Smooth muscle cell (in vitro differentiated cells): ENCODE measurements around the gene BDKRB1. TPM values are rescaled to one million over a fixed set of nuclear protein-coding genes. Genes with fewer than 3 reads are reported as not detected.

Experiments
- DNase-seq: peaks from one replicate; lab custom pipeline; 2025; ENCODE audit not compliant: unreplicated experiment; lab: John Stamatoyannopoulos, UW
- H2AFZ ChIP-seq: fragments of 200-600 bp; sonication (generic); 2 replicates; pipeline ENCODE4 v1.6.0; 2016; ENCODE audit warnings: antibody characterized with exemption, low read depth, mild to moderate bottlenecking
- H3F3A ChIP-seq: fragments of 200-600 bp; sonication (generic); 2 replicates; pipeline ENCODE4 v1.6.0; 2017; ENCODE audit warnings: antibody characterized with exemption, low read depth
- H3K27ac ChIP-seq: fragments of 200-600 bp; sonication (generic); 2 replicates; pipeline ENCODE4 v1.5.1; 2016; ENCODE audit warnings: low read depth, mild to moderate bottlenecking
- H3K27me3 ChIP-seq: fragments of 200-600 bp; sonication (generic); 2 replicates; pipeline ENCODE4 v1.6.1; 2016; ENCODE audit warnings: low read depth, mild to moderate bottlenecking
- H3K36me3 ChIP-seq: fragments of 200-600 bp; sonication (generic); 2 replicates; pipeline ENCODE4 v1.5.1; 2016; ENCODE audit warnings: low read depth
- H3K4me1 ChIP-seq: fragments of 200-600 bp; sonication (generic); 2 replicates; pipeline ENCODE4 v1.5.1; 2016; ENCODE audit warnings: low read depth
- H3K4me2 ChIP-seq: fragments of 200-600 bp; sonication (generic); 2 replicates; pipeline ENCODE4 v1.6.0; 2016; ENCODE audit warnings: mild to moderate bottlenecking
- H3K4me3 ChIP-seq: fragments of 200-600 bp; sonication (generic); 2 replicates; pipeline ENCODE4 v1.5.1; 2016; ENCODE audit warnings: mild to moderate bottlenecking
- H3K79me2 ChIP-seq: fragments of 200-600 bp; sonication (generic); 2 replicates; pipeline ENCODE4 v1.6.0; 2016; ENCODE audit warnings: low read depth, mild to moderate bottlenecking
- H3K9ac ChIP-seq: fragments of 200-600 bp; sonication (generic); 2 replicates; pipeline ENCODE4 v1.6.0; 2016; ENCODE audit warnings: low read depth
- H3K9me3 ChIP-seq: fragments of 200-600 bp; sonication (generic); replicated peaks from 2 replicates; pipeline ENCODE4 v1.5.1; 2016; ENCODE audit warnings: low read depth
- H4K20me1 ChIP-seq: fragments of 200-600 bp; sonication (generic); 2 replicates; pipeline ENCODE4 v1.6.0; 2016; ENCODE audit warnings: low read depth
- WGBS: methylation state at CpG from one replicate; pipeline ENCODE4 v1.1.7; 2016; ENCODE audit warnings: low lambda C conversion rate; 5-methylcytosine and 5-hydroxymethylcytosine counted together
- polyA plus RNA-seq: library from polyadenylated mRNA; unstranded; fragments of >200 nt; fragmentation: Nextera tagmentation; extraction: Ambion mirVana; gene quantifications from 2 replicates; pipeline ENCODE4 v1.2.1, GENCODE V29; 2016
- total RNA-seq: library from RNA; depleted of rRNA; stranded (reverse); fragments of >200 nt; gene quantifications from 2 replicates; pipeline ENCODE4 v1.2.3, GENCODE V29; 2014
- TF ChIP-seq, protein P1 (sequence below): fragments of 200-600 bp; sonication (generic); IDR thresholded peaks from 2 replicates; pipeline ENCODE4 v1.5.1; 2017; ENCODE audit warnings: borderline replicate concordance, mild to moderate bottlenecking, antibody characterized with exemption; ENCODE audit not compliant: insufficient read depth, poor library complexity, severe bottlenecking

BDKRB1 gene
- total and polyA plus RNA-seq, 2 experiments from 2014 or later, result 28.2 to 29.3 TPM

DNA sequence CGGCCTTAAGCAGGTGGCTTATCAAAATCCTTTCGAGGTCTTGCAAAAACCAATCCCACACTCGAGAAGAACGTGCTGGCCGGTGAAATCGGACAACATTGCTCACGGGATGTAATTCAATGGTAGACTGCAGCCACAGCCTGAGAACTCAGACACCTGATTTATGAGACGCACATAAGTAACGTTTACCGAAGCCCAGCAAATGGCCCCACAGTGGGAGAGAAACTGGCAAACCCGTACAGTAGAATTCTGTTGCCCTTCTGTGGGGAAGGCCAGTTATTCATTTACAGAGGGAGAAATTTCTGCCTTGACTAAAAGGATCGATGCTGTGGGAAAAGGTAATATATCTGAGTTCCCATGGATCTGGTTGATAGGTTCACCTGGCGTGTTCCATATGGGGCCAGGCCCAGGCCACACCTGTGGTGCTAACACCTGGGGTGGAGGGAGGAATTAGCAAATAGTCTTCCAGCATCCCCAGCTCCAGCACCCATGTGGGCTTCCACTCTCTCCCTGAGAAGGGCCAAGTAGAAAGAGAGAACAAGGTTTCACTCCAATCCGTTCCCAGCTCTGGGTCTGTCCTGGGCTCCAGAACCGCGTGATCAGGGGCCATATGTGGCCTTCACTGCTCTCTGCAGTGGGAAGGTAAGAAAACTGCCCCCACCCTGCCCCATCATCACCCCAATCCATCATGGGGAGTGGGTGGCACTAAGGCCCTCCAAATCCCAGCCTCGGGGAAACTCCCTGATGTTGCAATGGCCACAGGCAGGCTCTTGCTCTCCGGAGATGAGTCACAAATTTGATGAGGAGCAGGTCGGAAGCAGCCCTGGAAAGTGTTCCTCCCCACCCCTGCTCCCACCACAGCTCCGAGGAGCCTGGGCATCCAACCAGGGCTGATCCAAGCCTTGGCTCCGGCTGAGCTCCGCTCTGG lies 12.7 kb downstream of the BDKRB1 start:
- Histone ChIP-seq H3K4me3 (no peak overlapping the region), H3K4me2 (peak overlapping the region; percentile 65), H3K27ac (peak overlapping the region; percentile 95), H3K9ac (peak overlapping the region; percentile 78), H3K27me3 (no peaks in the 10 kb centered on the region), H3K9me3 (no peaks in the 10 kb centered on the region), H4K20me1 (no peaks in the 10 kb centered on the region), H3K79me2 (no peaks in the 10 kb centered on the region), H3K4me1 (peaks cover 16% of the 10 kb centered on the region), H3K36me3 (no peaks in the 10 kb centered on the region), H3F3A (peaks cover 35% of the 10 kb centered on the region), H2AFZ (no peak overlapping the region)
- peak; percentile 46 for DNase-seq
- 37% methylated on average over 21 of the region's 22 CpGs for WGBS
- TF ChIP-seq, protein P1, sequence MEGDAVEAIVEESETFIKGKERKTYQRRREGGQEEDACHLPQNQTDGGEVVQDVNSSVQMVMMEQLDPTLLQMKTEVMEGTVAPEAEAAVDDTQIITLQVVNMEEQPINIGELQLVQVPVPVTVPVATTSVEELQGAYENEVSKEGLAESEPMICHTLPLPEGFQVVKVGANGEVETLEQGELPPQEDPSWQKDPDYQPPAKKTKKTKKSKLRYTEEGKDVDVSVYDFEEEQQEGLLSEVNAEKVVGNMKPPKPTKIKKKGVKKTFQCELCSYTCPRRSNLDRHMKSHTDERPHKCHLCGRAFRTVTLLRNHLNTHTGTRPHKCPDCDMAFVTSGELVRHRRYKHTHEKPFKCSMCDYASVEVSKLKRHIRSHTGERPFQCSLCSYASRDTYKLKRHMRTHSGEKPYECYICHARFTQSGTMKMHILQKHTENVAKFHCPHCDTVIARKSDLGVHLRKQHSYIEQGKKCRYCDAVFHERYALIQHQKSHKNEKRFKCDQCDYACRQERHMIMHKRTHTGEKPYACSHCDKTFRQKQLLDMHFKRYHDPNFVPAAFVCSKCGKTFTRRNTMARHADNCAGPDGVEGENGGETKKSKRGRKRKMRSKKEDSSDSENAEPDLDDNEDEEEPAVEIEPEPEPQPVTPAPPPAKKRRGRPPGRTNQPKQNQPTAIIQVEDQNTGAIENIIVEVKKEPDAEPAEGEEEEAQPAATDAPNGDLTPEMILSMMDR, result no peak

DNA sequence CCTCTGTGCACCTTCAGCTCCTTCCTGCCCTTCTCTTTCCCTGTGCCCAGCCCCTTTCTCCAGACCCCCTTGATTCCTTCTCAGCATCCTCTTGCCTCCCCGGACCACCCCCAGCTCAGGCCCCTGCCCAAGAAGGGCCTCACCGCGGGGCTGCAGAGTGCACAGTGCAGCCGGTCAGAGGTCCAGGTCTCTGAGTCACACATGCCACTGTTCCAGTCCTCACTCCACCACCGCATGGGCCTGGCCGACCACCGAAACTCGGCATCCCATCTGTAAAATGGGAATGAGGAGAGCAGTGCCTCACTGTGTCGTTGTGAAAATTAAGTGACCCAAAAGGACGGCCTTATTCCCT lies 13.3 kb downstream of the BDKRB1 start:
- Histone ChIP-seq H3K9ac (peak overlapping the region; percentile 32), H3K27me3 (no peaks in the 10 kb centered on the region), H3K9me3 (no peaks in the 10 kb centered on the region), H3K4me3 (no peak overlapping the region), H3K4me2 (peak overlapping the region; percentile 34), H4K20me1 (no peaks in the 10 kb centered on the region), H3K36me3 (no peaks in the 10 kb centered on the region), H3K27ac (peak overlapping the region; percentile 95), H3K4me1 (peaks cover 16% of the 10 kb centered on the region), H3F3A (peaks cover 38% of the 10 kb centered on the region), H3K79me2 (no peaks in the 10 kb centered on the region), H2AFZ (no peak overlapping the region)
- TF ChIP-seq, protein P1, result no peak
- 35% methylated on average over 10 of the region's 10 CpGs for WGBS
- no peak for DNase-seq

DNA sequence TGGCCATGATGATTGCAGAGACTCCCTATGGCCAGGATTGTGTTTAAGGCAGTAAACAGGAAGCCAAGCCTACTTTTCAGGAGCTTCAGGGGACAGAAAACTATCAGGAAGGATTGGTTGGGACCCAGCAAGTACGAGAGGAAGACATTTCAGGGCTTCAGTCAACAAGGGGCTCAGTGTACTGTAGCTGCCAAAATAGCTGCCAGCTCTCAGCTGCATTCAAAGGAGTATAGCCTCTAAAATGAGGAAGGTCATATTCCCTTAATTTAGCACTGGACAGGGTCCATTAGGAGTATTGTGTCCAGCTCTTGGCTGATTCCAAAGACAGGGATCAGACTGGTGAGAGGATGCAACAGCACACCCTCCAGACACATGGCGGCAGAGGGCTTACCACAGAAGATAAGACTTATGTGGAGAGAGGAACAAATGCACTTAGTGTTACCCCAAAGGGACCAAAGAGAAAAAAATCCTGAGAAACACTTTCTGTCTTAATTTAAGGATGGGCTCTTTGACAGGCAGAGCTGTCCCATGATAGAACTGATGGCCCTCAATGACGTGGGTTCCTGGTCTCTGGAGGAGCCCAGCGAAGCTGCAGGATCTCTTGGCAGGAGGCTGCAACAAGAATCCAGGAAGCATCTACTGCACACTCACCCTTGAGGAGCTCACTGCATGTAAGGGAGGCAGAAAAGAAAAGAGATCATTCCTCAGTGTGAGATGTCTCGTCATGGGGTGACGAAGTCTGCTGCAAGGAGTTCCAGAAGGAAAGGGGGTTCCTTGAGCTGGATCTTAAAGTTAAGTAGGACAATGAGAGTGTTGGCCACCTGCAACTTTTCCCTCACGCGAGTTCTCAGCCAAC lies 14.8 kb downstream of the BDKRB1 start:
- H3K4me1 ChIP-seq, result peaks cover 24% of the 10 kb centered on the region
- H3K9me3 ChIP-seq, result no peaks in the 10 kb centered on the region
- no peaks in the 10 kb centered on the region for H4K20me1 ChIP-seq
- no peak overlapping the region for H3K4me3 ChIP-seq
- H3K36me3 ChIP-seq, result no peaks in the 10 kb centered on the region
- H3K27me3 ChIP-seq, result no peaks in the 10 kb centered on the region
- WGBS, result 66% methylated on average over 8 of the region's 8 CpGs
- peak overlapping the region; percentile 28 for H3K9ac ChIP-seq
- no peak overlapping the region for H2AFZ ChIP-seq
- TF ChIP-seq, protein P1, result no peak
- peak overlapping the region; percentile 33 for H3K4me2 ChIP-seq
- H3K27ac ChIP-seq, result peak overlapping the region; percentile 95
- H3K79me2 ChIP-seq, result no peaks in the 10 kb centered on the region
- H3F3A ChIP-seq, result peaks cover 47% of the 10 kb centered on the region
- DNase-seq, result no peak
